GM19193 (cell line): ENCODE measurements around the gene TGM3.

ENCODE experiments used
- POLR2A ChIP-seq: IDR thresholded peaks from 4 replicates; pipeline ENCODE4 v1.6.1; 2011; ENCODE audit not compliant: insufficient read depth, insufficient read length; ENCODE audit errors: extremely low read depth

Gene TGM3

DNA sequence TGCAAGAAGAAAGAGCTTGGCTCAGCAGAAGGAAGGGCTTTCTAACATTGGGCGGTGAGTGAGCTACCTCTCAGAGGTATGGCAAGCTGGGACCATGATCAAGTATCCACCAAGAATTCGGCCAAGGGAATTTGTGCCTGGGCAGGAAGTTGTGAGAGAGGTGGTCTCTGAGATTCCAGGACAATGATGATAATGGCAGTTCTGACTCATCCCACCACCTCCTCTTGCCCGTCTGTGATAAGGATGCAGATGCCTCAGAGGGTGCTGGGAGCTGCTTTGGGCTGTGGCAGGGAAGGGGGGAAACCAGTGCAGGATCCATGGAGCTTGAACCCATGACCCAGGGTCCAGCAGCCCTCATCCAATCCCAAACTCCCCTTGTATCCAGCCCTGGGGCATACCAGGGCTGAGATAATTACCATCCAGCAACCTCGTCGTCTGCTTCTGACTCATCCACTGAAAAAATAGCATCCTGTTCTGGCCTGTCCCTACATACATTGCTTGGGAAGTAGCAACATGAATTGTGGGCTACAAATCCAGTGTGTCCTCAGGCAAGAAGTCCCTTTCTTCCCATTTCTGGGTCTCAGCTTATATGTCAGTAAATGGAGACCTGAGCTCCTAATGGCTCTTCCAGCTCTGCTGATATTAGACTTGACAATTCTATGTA, 90.8 kb downstream of the TGM3 start:
- TF ChIP-seq POLR2A = no peak

DNA sequence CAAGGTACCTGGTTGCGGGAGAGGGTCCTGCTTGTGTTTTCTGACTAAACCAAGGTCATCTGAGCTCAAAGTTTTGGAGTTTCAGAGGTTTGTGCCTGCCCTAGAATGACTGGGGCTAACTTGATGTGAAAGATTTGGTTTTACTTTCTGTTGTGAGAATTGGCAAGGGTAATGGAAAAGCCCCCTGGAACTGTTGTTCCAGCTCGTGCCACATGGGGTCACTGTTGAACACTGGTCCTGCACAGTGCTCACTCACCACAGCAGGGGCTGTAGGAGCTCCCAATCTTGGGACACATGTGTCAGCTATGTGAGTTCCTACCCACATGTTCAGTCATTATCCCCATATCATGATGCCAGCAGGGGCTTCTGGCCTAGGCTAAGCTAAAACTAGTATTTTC, 91.4 kb downstream of the TGM3 start:
- TF ChIP-seq POLR2A = no peak

GRCh38 chr20:2387580-2387979, 91.8 kb downstream of the TGM3 start:
- TF ChIP-seq POLR2A = no peak
